Activated CD8-positive, alpha-beta memory T cell treated with anti-CD3 and anti-CD28 coated beads for 36 hours (primary cell): ENCODE measurements around the gene CARD11. TPM values are rescaled to one million over a fixed set of nuclear protein-coding genes. Genes with fewer than 3 reads are reported as not detected.

Source experiments
- CTCF ChIA-PET: fragments of 350-600 bp; sonication (Branson Sonifier 250); formaldehyde crosslinking; loops from one replicate; lab custom pipeline; 2021; ENCODE audit warnings: antibody characterized with exemption; lab: Charles Lee
- POLR2A ChIA-PET: fragments of 350-600 bp; sonication (Branson Sonifier 250); formaldehyde crosslinking; loops from one replicate; lab custom pipeline; 2021; ENCODE audit warnings: antibody characterized with exemption; lab: Charles Lee
- total RNA-seq, 2 experiments: library from RNA; stranded (reverse); gene quantifications; one replicate each; pipeline ENCODE4 v1.2.3, GENCODE V29; 2021

CARD11 gene
- total RNA-seq, 2 experiments from 2014 or later = 82.5 to 85.4 TPM

DNA sequence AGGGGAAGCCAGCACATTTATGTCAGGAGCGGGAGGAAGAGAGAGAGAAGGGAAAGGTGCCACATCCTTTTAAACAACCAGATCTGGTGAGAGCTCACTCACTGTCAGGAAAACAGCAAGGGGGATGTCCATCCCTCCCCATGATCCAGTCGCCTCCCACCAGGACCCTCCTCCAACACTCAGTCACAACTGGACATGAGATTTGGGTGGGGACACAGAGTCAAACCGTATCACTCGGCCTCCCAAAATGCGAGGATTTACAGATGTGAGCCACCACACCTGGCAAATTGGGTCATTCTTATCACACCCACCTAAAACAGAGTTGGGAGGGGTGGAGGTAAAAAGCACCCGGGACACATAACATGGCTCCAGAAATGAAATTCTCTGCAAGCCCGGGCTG lies 41.0 kb downstream of the CARD11 start:
- POLR2A ChIA-PET = no interaction called here
- CTCF ChIA-PET = interaction anchor here (0.7 kb wide), 1 partner anchor 122 kb away, joined by 3 read pairs; no protein-coding TSS in a partner anchor

DNA sequence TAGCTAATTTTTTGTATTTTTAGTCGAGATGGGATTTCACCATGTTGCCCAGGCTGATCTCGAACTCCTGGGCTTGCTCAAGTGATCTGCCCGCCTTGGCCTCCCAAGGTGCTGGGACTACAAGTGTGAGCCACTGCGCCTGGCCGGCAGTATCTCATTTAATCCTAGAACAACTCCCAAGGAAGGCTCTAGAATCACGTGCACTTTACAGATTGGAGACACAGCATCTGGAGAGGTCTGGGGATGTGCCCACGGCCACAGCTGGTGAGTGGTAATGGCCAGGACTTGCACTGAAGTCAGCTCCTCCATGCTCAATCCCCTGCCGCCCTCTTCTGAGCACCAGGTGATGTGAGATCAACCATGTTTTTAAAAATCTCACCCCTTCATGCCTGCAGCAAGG lies 43.1 kb downstream of the CARD11 start:
- CTCF ChIA-PET = interaction anchor here (1.6 kb wide), 1 partner anchor 52 kb away, joined by 3 read pairs; no protein-coding TSS in a partner anchor

DNA sequence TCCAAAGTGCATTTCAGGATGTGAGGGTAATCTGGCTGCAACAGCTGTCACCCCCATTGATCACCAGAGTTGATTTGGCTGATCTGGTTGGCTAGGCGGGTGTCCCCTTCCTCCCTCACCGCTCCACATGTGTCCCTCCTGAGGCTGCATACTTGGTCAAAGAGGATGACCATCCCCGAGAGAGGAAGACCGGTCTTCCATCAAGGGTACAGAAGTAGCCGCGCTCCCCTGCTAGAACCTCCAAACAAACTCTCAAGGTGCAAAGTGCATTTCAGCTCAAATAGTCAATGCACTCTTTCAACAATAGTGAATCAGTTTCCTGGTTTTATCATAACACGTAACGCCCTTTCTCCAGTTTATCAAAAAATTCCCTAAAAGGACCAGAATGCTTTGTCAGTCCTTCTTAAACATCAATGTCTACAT lies 44.6 kb downstream of the CARD11 start:
- POLR2A ChIA-PET = no interaction called here
- CTCF ChIA-PET = interaction anchor here (1.2 kb wide), 3 partner anchors 24 to 156 kb away, joined by 3 to 5 read pairs (median 3); no protein-coding TSS in a partner anchor

More for the DNA sequence above, 43.1 kb downstream of the CARD11 start:
- POLR2A ChIA-PET = interaction anchor here (0.6 kb wide), 1 partner anchor 15 kb away, joined by 3 read pairs; no protein-coding TSS in a partner anchor

DNA sequence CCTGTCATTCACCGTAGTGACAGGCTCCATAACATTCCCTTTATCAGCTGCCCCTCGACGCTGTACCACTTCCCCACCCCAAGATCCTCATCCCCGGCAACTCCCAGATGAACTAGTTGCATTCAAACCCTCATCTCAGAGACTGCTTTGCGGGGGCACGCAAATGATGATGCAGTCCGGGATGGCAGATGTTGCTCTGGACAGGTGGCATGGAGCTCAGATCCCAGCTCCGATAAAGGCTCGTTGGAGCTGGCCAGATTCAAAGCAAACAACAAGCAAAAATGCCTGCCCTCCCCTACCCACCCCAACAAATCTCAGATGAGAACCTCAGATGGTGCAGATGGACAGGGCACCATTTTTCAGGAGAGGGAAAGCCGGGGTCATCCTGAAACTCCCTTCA lies 46.7 kb downstream of the CARD11 start:
- ChIA-PET POLR2A (no interaction called here), CTCF (no interaction called here)

DNA sequence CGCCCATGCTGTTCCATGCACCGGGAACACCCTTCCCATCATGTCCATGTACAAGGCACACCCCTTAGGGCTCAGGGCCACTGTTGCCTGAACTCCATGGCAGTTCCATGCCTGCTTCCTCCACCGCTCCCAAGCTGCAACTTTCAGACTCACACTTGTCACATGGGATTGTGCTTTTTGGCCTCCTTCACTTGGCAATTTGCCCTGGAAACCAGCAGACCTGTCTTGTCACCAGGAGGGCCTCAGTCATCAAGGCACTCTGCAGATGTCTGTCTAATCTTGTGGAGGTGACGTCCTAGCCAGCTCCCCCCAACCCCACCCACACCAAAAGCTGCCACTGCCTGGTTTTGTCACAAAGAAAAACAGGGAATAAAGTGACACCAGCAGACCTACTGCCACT lies 47.5 kb downstream of the CARD11 start:
- POLR2A ChIA-PET = no interaction called here
- CTCF ChIA-PET = no interaction called here

DNA sequence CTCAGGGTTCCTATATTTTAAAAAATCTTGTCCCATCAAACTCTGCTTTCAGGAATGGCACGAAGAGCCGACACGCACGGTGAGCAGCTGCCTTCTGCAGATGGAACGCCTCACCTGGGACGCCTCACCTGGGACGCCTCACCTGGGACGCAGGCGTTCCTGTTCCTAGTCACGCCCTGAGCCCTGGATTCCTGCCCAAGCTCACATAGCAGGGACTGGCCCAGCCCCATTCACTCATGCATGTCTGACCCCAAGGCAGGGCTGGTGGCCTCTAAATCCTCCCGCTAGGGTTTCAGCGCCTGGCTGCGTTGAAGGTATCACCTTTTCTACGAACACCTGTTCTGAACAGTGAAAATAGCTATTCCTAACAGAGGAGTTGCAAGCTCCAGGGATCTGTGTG lies 49.8 kb downstream of the CARD11 start:
- POLR2A ChIA-PET = no interaction called here
- CTCF ChIA-PET = interaction anchor here (0.6 kb wide), 1 partner anchor 9 kb away, joined by 3 read pairs; no protein-coding TSS in a partner anchor

DNA sequence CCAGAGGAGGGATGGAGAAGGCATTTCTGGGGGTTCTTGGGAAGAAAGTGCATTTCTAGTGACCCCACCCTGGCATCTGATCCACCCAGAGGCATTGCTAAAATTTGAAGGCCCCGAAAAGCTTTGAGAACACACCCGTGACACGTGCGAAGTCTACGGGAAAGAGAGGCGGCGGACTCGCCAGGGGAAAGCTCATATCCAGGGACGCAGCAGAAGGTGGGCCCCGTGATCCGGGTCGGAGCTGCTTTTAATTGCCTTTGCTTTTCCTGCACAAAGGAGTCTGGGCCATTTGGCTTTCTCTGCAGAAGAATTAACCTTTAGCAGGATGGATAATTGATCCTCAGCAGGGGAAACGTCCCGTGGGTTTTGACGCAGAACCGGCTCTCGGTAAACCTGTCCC lies 50.3 kb downstream of the CARD11 start:
- ChIA-PET CTCF (interaction anchor here (0.6 kb wide), 1 partner anchor 9 kb away, joined by 3 read pairs; no protein-coding TSS in a partner anchor), POLR2A (no interaction called here)

DNA sequence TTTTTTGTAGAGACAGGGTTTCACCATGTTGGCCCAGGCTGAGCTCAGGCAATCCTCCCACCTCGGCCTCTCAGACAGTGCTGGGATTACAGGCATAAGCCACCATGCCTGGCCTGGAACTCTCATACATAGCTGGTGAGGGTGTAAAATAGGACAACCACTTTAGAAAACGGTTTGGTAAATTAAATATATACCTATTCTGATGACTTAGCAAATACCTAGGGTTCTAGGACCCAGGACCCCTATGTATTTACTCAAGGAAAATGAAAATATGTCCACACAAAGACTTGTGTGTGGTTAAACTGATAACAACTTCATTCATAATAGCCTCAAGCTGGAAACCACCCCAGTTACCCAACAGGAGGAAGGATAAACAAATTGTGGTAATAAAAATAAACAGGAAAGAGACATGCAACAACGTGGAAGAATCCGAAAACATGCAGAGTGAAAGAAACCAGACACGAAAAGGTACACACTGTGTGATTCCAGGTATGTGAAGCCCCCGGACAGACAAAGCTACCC lies 52.7 kb downstream of the CARD11 start:
- POLR2A ChIA-PET = no interaction called here

DNA sequence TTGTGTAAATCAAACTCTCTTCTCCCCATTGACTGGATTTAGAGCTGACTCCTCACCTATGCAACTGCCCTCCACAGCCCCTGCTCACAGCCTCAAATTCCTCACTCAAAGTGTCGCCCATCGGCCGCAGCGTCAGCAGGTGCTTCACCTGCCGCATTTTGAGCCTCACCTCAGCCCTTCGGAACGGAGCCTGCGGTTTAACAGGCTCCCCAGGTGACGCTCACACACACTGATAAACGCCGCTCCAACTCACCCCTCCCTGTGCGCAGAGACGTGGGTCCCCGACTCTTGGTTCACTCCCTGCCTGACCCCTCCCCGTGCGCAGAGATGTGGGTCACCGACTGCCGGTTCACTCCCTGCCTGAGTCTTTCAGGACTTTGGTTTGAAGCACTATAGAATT lies 57.1 kb downstream of the CARD11 start:
- CTCF ChIA-PET = no interaction called here
- POLR2A ChIA-PET = no interaction called here

More for the DNA sequence above, 52.7 kb downstream of the CARD11 start:
- CTCF ChIA-PET = interaction anchor here (0.7 kb wide), 1 partner anchor 163 kb away, joined by 3 read pairs; no protein-coding TSS in a partner anchor

DNA sequence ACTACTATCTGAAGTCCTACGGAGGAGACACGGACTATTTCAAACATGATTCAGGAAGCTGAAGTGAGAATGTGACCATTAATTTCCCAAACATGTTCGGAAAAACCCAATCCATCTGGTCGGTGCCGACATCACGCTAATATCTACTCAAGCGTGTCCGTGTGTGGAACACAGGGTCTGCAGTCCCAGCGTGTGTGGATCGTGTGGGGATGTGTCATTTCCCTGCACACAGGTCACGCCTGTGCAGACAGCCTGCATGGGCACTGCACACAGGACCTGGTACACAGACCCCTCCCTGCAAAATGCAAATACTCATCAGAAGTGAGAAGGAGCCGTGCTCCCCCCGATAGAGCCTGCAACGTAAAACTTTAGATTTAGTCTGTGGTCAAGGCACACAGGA lies 57.8 kb downstream of the CARD11 start:
- ChIA-PET POLR2A (no interaction called here), CTCF (no interaction called here)

DNA sequence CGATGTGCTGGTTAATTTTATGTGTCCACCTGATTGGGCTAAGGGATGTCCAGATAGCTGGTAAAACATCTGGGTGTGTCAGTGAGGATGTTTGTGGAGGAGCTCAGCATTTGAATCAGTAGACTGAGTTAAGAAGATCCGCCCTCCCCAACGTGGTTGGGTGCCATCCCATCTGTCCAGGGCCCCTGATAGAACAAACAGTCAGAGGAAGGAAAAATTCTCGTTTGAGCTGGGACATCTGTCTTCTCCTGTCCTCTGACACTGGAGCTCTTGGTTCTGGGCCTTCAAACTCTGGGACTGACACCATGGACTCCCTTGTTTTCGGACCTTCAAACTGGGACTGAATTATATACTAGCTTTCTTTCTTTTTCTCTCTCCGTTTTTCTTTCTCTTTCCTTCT lies 59.6 kb downstream of the CARD11 start:
- ChIA-PET CTCF (interaction anchor here (0.9 to 1.4 kb wide), 2 partner anchors 14 to 171 kb away, joined by 3 read pairs; no protein-coding TSS in a partner anchor), POLR2A (no interaction called here)

DNA sequence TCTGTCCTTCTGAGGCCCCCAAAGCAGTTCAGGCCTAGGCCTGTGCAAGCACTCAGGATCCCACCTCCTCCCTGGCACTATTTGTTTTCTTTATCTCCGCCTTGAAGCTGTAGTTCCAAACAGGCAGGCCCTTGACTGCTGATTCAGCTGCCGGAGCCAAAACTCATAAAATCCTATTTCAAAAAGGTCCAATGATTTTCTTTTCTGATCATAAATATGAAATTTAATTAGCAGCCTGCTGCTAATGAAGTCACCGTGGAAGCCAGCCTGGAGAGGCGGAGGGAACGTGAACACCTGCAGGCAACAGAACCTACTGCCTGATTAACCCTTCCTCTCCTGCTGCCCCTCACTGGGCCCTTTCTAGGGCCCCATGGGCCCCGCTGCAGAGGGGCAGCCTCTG lies 60.1 kb downstream of the CARD11 start:
- ChIA-PET CTCF (interaction anchor here (0.9 kb wide), 2 partner anchors 46 to 82 kb away, joined by 3 read pairs; no protein-coding TSS in a partner anchor), POLR2A (no interaction called here)

DNA sequence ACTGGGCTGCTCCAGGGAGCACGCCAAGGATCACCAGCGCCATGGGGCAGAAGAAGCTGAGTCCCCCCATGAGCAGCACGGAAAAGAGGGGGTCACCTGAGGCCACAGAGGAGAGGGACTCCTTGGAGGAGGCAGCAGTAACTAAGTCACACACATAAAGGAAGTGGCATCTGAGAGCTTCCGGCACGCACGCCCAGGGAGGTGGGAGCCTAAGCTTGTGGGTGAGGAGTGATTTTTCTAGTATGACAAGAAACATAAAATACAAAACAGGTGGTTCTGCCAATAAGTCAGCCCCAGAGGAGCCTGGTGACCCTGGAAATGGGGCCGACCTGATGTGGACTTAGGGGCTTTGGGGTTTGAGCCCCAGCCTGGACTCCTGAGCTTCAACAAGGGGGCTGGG lies 60.8 kb downstream of the CARD11 start:
- POLR2A ChIA-PET = no interaction called here
- CTCF ChIA-PET = interaction anchor here (0.9 to 1.1 kb wide), 3 partner anchors 30 to 83 kb away, joined by 3 read pairs; no protein-coding TSS in a partner anchor

DNA sequence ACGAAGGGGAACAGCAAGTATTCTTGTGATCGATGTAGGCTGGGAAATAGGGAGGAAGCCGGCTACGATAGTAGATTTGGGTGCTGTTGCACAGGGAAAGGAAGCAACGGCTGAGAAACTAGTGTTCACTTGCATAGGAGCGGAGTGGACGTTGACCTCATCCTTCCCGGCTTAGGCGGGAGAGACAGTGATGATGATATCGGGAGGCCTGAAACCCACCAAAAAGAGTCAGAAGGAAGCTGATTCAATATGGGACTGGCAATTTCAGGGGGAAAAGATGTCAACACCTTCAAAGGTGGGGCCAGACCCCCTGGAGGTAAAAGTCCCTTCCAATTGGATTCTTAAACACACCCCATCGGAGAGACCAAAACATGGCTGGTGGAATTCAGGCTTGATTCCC lies 61.3 kb downstream of the CARD11 start:
- POLR2A ChIA-PET = no interaction called here
- CTCF ChIA-PET = interaction anchor here (1.1 kb wide), 1 partner anchor 30 kb away, joined by 3 read pairs; no protein-coding TSS in a partner anchor

DNA sequence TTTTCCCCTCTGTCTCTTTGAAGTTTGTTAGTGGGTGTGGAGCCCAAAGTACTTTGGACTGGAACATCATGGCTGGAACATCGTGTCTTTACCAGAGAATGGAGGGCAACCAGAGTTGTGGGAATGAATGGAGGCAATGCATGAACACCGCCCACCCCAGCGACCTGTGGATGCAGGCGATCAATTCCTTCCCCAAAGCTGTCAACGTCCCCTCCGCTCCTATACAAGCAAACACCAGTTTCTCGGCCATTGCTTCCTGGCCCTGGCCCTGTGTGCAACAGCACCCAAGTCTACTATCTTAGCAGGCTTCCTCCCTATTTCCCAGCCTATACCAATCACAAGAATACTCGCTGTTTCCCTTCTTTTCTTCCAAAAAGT lies 62.6 kb downstream of the CARD11 start:
- POLR2A ChIA-PET = no interaction called here
- CTCF ChIA-PET = no interaction called here

DNA sequence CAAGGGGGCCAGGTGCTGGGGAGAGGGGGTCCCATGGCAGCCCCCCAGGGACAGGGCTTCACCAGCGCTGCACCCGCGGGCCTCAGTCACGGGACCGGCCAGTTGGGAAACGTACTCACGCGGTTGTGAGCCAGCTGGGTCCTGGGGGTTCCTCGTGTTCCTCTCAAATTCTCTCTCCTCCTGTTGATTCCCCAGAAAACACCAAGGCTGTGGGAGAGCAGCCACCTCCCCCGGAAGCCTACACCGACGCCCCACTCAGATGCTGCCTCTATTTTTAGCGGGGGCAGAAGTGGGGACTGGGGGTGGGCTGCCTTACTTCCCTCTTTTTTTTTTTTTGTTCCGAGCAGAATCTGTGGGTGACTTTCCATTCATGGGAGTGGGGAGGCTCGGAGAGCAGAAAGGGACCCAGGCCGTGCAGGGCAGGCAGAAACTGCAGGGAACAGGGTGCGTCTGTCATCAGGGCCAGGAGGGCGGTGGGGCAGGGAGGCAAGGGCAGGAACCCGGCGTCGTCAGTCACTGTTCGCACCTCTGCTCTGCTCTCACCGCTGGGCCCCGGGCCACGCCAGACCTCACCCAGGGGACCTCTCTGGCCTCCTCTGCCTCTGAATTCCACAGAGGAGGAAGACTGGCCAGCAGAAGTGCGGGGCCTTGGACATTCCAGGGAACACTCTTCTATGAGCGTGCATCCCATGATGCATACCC lies 63.1 kb downstream of the CARD11 start:
- CTCF ChIA-PET = no interaction called here
- POLR2A ChIA-PET = no interaction called here

DNA sequence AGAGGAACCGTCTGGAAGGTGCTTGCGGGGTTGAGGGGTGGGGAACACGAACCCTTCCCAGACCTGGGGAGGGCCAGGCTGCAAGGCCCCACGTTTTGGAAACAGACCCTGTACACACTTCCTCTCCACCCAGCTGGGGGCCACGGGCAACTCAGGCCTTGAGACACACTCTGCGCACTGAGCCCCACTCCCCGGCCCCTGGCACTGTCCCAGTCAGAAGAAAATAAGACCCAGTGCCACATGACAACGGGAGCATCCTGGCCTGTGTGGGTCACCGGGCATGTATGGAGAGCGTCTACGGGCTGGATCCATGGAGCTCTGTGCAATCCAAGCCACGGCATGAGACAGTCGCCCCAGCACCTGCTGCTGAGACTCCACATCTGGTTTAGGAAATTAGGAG lies 63.7 kb downstream of the CARD11 start:
- CTCF ChIA-PET = interaction anchor here (0.6 kb wide), 1 partner anchor 640 kb away, joined by 4 read pairs; no protein-coding TSS in a partner anchor
- POLR2A ChIA-PET = no interaction called here

DNA sequence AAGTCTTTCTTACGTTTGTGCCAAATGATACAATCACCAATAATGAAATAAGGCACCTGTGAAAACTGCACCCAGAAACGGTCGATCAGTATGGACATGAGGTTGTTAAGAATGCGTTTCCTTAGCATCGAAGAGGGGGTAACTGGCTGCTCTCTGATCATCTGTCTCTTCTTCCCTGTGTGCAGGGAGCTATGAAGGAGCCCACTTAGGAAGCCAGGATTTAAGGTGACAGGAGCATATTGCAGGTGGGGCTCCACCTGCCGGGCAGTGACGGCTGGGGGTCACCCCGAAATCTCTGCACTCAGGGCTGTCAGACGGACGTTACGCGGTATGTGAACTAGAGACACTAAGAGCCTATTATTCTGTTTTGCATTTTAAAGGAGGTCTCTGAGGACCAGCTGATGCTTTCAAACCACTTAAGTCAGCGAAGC lies 64.5 kb downstream of the CARD11 start:
- ChIA-PET POLR2A (no interaction called here), CTCF (interaction anchor here (0.6 kb wide), 1 partner anchor 179 kb away, joined by 4 read pairs; no protein-coding TSS in a partner anchor)

DNA sequence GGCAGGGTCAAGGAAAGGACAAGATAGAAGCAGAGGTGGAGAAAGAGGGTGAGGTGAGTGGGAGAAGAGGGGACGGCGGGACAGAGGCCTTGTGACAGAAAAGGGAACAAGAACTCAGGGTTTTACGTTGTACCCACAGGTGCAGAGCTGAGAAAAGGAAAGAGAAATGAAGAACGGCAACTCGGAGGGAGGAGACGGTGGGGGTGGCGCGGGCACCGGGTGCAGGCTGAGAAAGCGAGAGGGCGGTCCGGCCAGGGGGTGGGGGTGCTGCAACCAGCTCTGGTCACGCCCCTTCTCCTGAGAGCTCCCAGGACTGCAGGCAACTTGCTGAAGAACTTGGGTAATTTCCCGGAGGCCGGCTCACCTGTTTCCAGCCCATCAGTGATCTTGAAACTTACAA lies 65.3 kb downstream of the CARD11 start:
- ChIA-PET POLR2A (no interaction called here), CTCF (no interaction called here)

DNA sequence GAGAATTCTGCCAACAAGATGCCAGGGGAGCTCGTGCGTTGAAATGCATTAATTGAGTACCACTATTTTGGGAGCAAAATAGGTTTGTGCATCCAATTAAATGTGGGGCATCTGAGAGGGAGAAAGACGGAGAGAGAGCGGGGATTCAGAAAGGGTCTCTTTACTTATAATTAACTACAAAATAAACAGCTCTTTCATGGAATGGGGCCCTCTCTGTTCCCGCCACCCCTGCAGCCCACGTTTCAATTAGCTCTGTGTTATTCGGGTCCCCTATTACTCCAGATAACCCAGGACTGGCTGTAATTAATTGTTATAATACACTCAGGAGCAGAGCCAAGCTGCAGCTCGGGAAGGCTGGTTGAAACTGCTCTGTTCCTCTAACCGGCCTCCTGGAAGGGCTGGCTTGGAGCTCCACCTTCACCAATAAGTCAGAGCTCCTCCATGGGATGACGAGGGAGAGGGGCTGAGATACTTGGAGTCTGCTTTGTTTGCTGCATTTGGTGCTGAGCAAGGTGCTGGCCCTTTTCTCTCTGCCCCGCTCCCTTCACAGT lies 67.8 kb downstream of the CARD11 start:
- CTCF ChIA-PET = interaction anchor here (0.6 to 1.4 kb wide), 3 partner anchors 23 to 143 kb away, joined by 3 to 4 read pairs (median 4); no protein-coding TSS in a partner anchor
- POLR2A ChIA-PET = interaction anchor here (0.6 kb wide), 1 partner anchor 41 kb away, joined by 3 read pairs; no protein-coding TSS in a partner anchor
